Breast epithelium (tissue), 3 donors: Measurements from ENCODE around the gene HSD3B2.

ENCODE experiments used
- POLR2AphosphoS5 ChIP-seq, 3 donors: sonication (generic); formaldehyde crosslinking; IDR thresholded peaks; one replicate each; pipeline ENCODE4 v1.6.1; 2017; ENCODE audit warnings: antibody characterized with exemption in 3 of 3
- TF ChIP-seq, protein P1 (sequence below), 3 donors: fragments of 450-650 bp; IDR thresholded peaks; one replicate each; pipeline ENCODE4 v1.5.1; 2016 to 2017; ENCODE audit warnings: antibody characterized with exemption in 3 of 3, mild to moderate bottlenecking in 3 of 3, moderate library complexity in 3 of 3

- TF ChIP-seq, protein P1, sequence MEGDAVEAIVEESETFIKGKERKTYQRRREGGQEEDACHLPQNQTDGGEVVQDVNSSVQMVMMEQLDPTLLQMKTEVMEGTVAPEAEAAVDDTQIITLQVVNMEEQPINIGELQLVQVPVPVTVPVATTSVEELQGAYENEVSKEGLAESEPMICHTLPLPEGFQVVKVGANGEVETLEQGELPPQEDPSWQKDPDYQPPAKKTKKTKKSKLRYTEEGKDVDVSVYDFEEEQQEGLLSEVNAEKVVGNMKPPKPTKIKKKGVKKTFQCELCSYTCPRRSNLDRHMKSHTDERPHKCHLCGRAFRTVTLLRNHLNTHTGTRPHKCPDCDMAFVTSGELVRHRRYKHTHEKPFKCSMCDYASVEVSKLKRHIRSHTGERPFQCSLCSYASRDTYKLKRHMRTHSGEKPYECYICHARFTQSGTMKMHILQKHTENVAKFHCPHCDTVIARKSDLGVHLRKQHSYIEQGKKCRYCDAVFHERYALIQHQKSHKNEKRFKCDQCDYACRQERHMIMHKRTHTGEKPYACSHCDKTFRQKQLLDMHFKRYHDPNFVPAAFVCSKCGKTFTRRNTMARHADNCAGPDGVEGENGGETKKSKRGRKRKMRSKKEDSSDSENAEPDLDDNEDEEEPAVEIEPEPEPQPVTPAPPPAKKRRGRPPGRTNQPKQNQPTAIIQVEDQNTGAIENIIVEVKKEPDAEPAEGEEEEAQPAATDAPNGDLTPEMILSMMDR (IDR thresholded peaks at IDR 0.05) = no peak
- no peak for TF ChIP-seq POLR2AphosphoS5 (IDR thresholded peaks at IDR 0.05)
These were observed 40.6 kb upstream of the HSD3B2 start for GRCh38 chr1:119374208-119374874.
